Nephron progenitor cell (in vitro differentiated cells): ENCODE data around the gene SUN2.
A peak's percentile ranks its signal among the peaks of the same experiment; 100 is the strongest.
"Not testable (repeated sequence)": the region's sequence is repeated elsewhere in the genome, so short reads cannot be mapped to it uniquely, and the experiment has no call there.

Experiments
- DNase-seq: peaks from one replicate; pipeline ENCODE4 v3.0.0; 2021
- H3K27ac Mint-ChIP-seq: 2 replicates; pipeline ENCODE4 v1.8.0; 2021; ENCODE audit warnings: mild to moderate bottlenecking, moderate library complexity, mixed read lengths
- H3K27me3 Mint-ChIP-seq: 2 replicates; pipeline ENCODE4 v1.8.0; 2021; ENCODE audit warnings: mild to moderate bottlenecking, low read depth, mixed read lengths; ENCODE audit not compliant: poor library complexity
- H3K36me3 Mint-ChIP-seq: 2 replicates; pipeline ENCODE4 v1.8.0; 2021; ENCODE audit warnings: low read depth, mixed read lengths
- H3K4me1 Mint-ChIP-seq: 2 replicates; pipeline ENCODE4 v1.8.0; 2021; ENCODE audit warnings: mixed read lengths
- H3K4me3 Mint-ChIP-seq: 2 replicates; pipeline ENCODE4 v1.8.0; 2021; ENCODE audit warnings: mild to moderate bottlenecking, moderate library complexity, mixed read lengths
- H3K9me3 Mint-ChIP-seq: 2 replicates; pipeline ENCODE4 v1.8.0; 2021; ENCODE audit warnings: mild to moderate bottlenecking, moderate library complexity, mixed read lengths
- CTCF ChIP-seq: fragments of 200-600 bp; sonication (generic); IDR thresholded peaks from 2 replicates; pipeline ENCODE4 v1.5.0; 2021; ENCODE audit warnings: antibody characterized with exemption

The SUN2 gene

GRCh38 chr22:38755911-38756532 is at the start of gene SUN2:
TSS of gene SUN2 (minus strand) at chr22:38755998. CDS start at chr22:38752628, 3,370 bp downstream.
- no peaks in the 10 kb centered on the region for H3K9me3 Mint-ChIP-seq
- TF ChIP-seq CTCF = no peak
- H3K4me1 Mint-ChIP-seq = peaks cover 50% of the 10 kb centered on the region

GRCh38 chr22:38805041-38805593 is 49.3 kb upstream of the SUN2 start:
- Mint-ChIP-seq H3K9me3 (peaks cover 27% of the 10 kb centered on the region), H3K27me3 (peaks cover 51% of the 10 kb centered on the region)
- H3K27ac Mint-ChIP-seq, DNase-seq, H3K4me1 Mint-ChIP-seq, H3K4me3 Mint-ChIP-seq, H3K36me3 Mint-ChIP-seq: not testable (repeated sequence)

More at GRCh38 chr22:38755911-38756532, at the start of gene SUN2:
- Mint-ChIP-seq H3K27me3 (peaks cover 11% of the 10 kb centered on the region), H3K4me3 (peak within 1 kb of the TSS; percentile 87), H3K27ac (peak within 1 kb of the TSS; percentile 21), H3K36me3 (no peaks in the 10 kb centered on the region)
- peak; percentile 90 for DNase-seq

GRCh38 chr22:38802671-38803121 is 46.9 kb upstream of the SUN2 start:
- Mint-ChIP-seq H3K27me3 (peaks cover 76% of the 10 kb centered on the region), H3K27ac (no peak overlapping the region)

GRCh38 chr22:38799265-38800002 is 43.6 kb upstream of the SUN2 start:
- no peaks in the 10 kb centered on the region for H3K36me3 Mint-ChIP-seq
- H3K4me3 Mint-ChIP-seq = no peak overlapping the region
- no peak for DNase-seq
- peaks cover 10% of the 10 kb centered on the region for H3K9me3 Mint-ChIP-seq
- no peak for TF ChIP-seq CTCF
- H3K4me1 Mint-ChIP-seq = peaks cover 10% of the 10 kb centered on the region
- no peak overlapping the region for H3K27ac Mint-ChIP-seq
- H3K27me3 Mint-ChIP-seq = peaks cover 96% of the 10 kb centered on the region

More at GRCh38 chr22:38802671-38803121, 46.9 kb upstream of the SUN2 start:
- TF ChIP-seq CTCF = no peak
- no peaks in the 10 kb centered on the region for H3K36me3 Mint-ChIP-seq
- H3K4me3 Mint-ChIP-seq = no peak overlapping the region
- peaks cover 17% of the 10 kb centered on the region for H3K9me3 Mint-ChIP-seq
- DNase-seq = no peak
- peaks cover 5% of the 10 kb centered on the region for H3K4me1 Mint-ChIP-seq

- DNase-seq = no peak
- peaks cover 90% of the 10 kb centered on the region for H3K27me3 Mint-ChIP-seq
- no peaks in the 10 kb centered on the region for H3K36me3 Mint-ChIP-seq
- H3K9me3 Mint-ChIP-seq = peaks cover 10% of the 10 kb centered on the region
- TF ChIP-seq CTCF = no peak
- H3K4me1 Mint-ChIP-seq = peaks cover 8% of the 10 kb centered on the region
- H3K4me3 Mint-ChIP-seq = no peak overlapping the region
- no peak overlapping the region for H3K27ac Mint-ChIP-seq
Observed at GRCh38 chr22:38798496-38798895, 42.7 kb upstream of the SUN2 start.

- Mint-ChIP-seq H3K36me3 (no peaks in the 10 kb centered on the region), H3K27ac (no peak overlapping the region), H3K9me3 (peaks cover 10% of the 10 kb centered on the region), H3K27me3 (peaks cover 69% of the 10 kb centered on the region), H3K4me1 (peaks cover 12% of the 10 kb centered on the region), H3K4me3 (no peak overlapping the region)
- DNase-seq = no peak
- no peak for TF ChIP-seq CTCF
Observed at GRCh38 chr22:38796262-38796957, 40.6 kb upstream of the SUN2 start.
